Measurements from ENCODE around the gene ADAMTSL3.

- TF ChIP-seq CTCF (IDR thresholded peaks at IDR 0.05; ENCODE audit: low read depth, low read length, poor library complexity, severe bottlenecking) (no peak), EZH2phosphoT487 (IDR thresholded peaks at IDR 0.05; ENCODE audit: borderline replicate concordance, low read length) (no peak)
Observed at GRCh38 chr15:83711236-83711635, 57.3 kb downstream of the ADAMTSL3 start.
